Measurements from ENCODE around the gene EIF2B1.
"Not testable (repeated sequence)": the region's sequence is repeated elsewhere in the genome, so short reads cannot be mapped to it uniquely, and the experiment has no call there.

The EIF2B1 gene

DNA sequence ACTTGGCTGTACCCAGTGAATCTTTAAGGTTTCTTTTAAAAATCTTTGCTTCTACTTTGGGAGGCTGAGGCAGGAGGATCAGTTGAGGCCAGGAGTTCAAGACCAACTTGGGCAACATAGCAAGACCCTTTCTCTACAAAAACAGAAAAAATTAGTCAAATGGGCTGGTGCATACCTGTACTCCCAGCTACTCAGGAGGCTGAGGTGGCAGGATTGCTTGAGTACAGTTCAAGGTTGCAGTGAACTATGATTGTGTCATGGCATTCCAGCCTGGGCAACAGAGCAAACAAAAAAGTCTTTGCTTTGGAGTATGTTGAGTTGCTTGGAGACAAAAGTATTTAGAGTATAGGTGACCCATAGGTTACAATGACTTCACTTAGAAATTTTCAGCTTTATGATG is 37.8 kb downstream of the EIF2B1 start:
- TF ChIP-seq, protein P1, sequence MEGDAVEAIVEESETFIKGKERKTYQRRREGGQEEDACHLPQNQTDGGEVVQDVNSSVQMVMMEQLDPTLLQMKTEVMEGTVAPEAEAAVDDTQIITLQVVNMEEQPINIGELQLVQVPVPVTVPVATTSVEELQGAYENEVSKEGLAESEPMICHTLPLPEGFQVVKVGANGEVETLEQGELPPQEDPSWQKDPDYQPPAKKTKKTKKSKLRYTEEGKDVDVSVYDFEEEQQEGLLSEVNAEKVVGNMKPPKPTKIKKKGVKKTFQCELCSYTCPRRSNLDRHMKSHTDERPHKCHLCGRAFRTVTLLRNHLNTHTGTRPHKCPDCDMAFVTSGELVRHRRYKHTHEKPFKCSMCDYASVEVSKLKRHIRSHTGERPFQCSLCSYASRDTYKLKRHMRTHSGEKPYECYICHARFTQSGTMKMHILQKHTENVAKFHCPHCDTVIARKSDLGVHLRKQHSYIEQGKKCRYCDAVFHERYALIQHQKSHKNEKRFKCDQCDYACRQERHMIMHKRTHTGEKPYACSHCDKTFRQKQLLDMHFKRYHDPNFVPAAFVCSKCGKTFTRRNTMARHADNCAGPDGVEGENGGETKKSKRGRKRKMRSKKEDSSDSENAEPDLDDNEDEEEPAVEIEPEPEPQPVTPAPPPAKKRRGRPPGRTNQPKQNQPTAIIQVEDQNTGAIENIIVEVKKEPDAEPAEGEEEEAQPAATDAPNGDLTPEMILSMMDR (IDR thresholded peaks at IDR 0.05; ENCODE audit: poor library complexity, severe bottlenecking): no peak
- Histone ChIP-seq H3K9me3 (ENCODE audit: severe bottlenecking) (no peaks in the 10 kb centered on the region), H3K4me3 (ENCODE audit: severe bottlenecking) (no peak overlapping the region), H3K4me1 (ENCODE audit: insufficient read depth, poor library complexity, severe bottlenecking) (no peaks in the 10 kb centered on the region), H3K36me3 (ENCODE audit: low read depth) (peaks cover 79% of the 10 kb centered on the region), H3K27me3 (ENCODE audit: insufficient read depth, poor library complexity, severe bottlenecking) (no peaks in the 10 kb centered on the region), H3K27ac (ENCODE audit: poor library complexity, severe bottlenecking) (no peak overlapping the region)
- ATAC-seq (ENCODE audit: low read depth) (peak; percentile 41; the same call in 1 of the 3 replicates), DNase-seq (ENCODE audit: low spot score) (no peak)

DNA sequence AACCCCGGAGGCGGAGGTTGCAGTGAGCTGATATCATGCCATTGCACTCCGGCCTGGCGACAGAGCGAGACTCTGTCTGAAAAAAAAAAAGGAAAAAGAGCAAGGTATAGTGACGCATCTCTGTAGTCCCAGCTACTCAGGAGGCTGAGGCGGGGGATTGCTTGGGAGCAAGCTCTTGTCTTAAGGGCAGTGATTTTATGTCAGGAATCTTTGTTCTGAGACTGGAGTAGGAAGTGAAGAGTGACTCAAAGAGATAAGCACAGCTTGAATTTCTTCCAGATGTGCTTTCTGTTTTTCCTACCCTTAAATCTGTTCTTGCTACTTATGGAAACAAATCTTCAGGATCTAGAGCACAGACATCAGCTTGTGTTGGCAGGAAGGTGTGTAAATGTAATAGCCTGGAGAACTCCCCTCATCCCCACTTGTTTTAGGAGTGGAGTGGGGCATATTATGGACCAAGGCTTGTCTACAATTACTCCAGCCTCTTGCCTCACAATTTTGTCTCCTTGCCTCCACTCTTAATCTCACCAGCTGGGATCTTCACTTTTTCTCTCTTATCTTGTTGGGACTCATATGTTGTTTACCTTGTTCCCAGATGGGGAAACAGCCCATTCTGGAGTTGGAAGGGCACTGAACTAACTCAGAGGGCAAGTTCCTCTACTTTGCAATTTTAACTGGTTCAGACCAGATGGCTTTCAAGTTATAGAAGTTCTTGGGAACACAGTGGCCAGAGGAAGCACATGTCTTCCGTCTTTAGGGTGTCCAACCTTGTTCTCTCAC is 41.6 kb downstream of the EIF2B1 start:
- Histone ChIP-seq H3K4me3 (ENCODE audit: severe bottlenecking) (no peak overlapping the region), H3K27ac (ENCODE audit: poor library complexity, severe bottlenecking) (no peak overlapping the region), H3K9me3 (ENCODE audit: severe bottlenecking) (no peaks in the 10 kb centered on the region), H3K27me3 (ENCODE audit: insufficient read depth, poor library complexity, severe bottlenecking) (no peaks in the 10 kb centered on the region), H3K4me1 (ENCODE audit: insufficient read depth, poor library complexity, severe bottlenecking) (peaks cover 6% of the 10 kb centered on the region), H3K36me3 (ENCODE audit: low read depth) (peaks cover 100% of the 10 kb centered on the region)
- no peak for ATAC-seq (ENCODE audit: low read depth)
- no peak for DNase-seq (ENCODE audit: low spot score)
- TF ChIP-seq, protein P1 (IDR thresholded peaks at IDR 0.05; ENCODE audit: poor library complexity, severe bottlenecking): no peak

DNA sequence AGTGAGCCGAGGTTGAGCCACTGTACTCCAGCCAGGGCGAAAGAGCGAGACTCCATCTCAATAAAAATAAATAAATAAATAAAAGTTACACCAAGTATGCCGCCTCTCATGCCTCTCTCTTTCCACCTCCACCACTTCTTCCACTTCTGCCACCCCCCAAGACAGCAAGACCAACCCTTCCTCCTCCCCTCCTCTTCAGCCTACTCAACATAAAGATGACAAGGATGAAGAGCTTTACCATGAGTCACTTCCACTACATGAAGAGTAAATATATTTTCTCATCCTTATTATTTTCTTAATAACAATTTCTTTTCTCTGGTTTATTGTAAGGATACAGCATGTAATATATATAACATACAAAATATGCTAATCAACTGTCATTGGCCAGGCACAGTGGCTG is 52.7 kb downstream of the EIF2B1 start:
- ATAC-seq (ENCODE audit: low read depth): no peak
- Histone ChIP-seq H3K4me1 (ENCODE audit: insufficient read depth, poor library complexity, severe bottlenecking) (no peaks in the 10 kb centered on the region), H3K27me3 (ENCODE audit: insufficient read depth, poor library complexity, severe bottlenecking) (no peaks in the 10 kb centered on the region), H3K36me3 (ENCODE audit: low read depth) (peaks cover 4% of the 10 kb centered on the region; the same call in 1 of the 2 replicates), H3K9me3 (ENCODE audit: severe bottlenecking) (no peaks in the 10 kb centered on the region), H3K27ac (ENCODE audit: poor library complexity, severe bottlenecking) (no peak overlapping the region), H3K4me3 (ENCODE audit: severe bottlenecking) (no peak overlapping the region)
- TF ChIP-seq, protein P1 (IDR thresholded peaks at IDR 0.05; ENCODE audit: poor library complexity, severe bottlenecking): no peak
- no peak for DNase-seq (ENCODE audit: low spot score)

DNA sequence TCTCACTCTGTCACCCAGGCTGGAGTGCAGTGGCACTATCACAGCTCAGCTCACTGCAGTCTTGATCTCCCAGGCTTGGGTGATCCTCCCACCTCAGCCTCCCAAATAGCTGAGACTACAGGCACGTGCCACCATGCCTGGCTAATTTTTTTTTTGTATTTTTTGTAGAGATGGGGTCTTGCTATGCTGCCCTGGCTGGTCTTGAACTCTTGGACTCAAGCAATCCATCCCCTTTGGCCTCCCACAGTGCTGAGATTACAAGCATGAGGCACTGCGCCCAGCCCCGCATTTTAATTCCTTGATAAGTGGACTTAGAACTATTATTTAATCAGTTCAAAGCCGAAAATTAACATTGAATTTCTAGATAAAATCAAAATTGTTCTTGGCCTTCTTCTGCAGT is 54.7 kb downstream of the EIF2B1 start:
- not testable (repeated sequence) for H3K36me3 ChIP-seq (ENCODE audit: low read depth); H3K4me1 ChIP-seq (ENCODE audit: insufficient read depth, poor library complexity, severe bottlenecking); H3K9me3 ChIP-seq (ENCODE audit: severe bottlenecking); DNase-seq (ENCODE audit: low spot score); H3K27ac ChIP-seq (ENCODE audit: poor library complexity, severe bottlenecking); ATAC-seq (ENCODE audit: low read depth); H3K4me3 ChIP-seq (ENCODE audit: severe bottlenecking); H3K27me3 ChIP-seq (ENCODE audit: insufficient read depth, poor library complexity, severe bottlenecking)

DNA sequence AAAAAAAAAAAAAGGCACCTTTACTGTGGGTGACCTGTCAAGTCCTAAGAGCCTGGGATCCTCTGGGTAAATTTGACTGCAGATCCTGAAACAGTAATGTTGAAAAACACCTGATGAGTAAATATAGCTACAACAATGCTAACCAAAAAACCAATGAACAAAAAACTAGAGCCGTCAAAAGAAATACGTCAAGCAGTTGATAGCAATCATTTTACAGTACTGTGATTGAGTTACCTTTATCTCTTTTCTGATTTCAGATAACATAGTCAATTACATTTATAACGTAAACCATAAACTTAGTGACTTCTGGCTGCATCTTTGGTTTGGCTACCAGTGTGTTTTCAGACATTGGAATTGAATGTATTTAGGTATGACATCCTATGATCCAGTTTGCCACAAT is 55.2 kb downstream of the EIF2B1 start:
- H3K4me1 ChIP-seq (ENCODE audit: insufficient read depth, poor library complexity, severe bottlenecking): no peaks in the 10 kb centered on the region
- H3K4me3 ChIP-seq (ENCODE audit: severe bottlenecking): no peak overlapping the region
- ATAC-seq (ENCODE audit: low read depth) (no peak), DNase-seq (ENCODE audit: low spot score) (no peak)
- H3K36me3 ChIP-seq (ENCODE audit: low read depth): peaks cover 4% of the 10 kb centered on the region; the same call in 1 of the 2 replicates
- TF ChIP-seq, protein P1 (IDR thresholded peaks at IDR 0.05; ENCODE audit: poor library complexity, severe bottlenecking): no peak
- H3K27me3 ChIP-seq (ENCODE audit: insufficient read depth, poor library complexity, severe bottlenecking): no peaks in the 10 kb centered on the region
- no peaks in the 10 kb centered on the region for H3K9me3 ChIP-seq (ENCODE audit: severe bottlenecking)
- H3K27ac ChIP-seq (ENCODE audit: poor library complexity, severe bottlenecking): no peak overlapping the region
